CD4-positive, alpha-beta T cell treated with Interleukin-4 for 4 hours (primary cell): ENCODE data around the gene CYP20A1.
"Not testable (repeated sequence)": the region's sequence is repeated elsewhere in the genome, so short reads cannot be mapped to it uniquely, and the experiment has no call there.

Experiments used
- DNase-seq: peaks from one replicate; pipeline ENCODE4 v3.0.0-alpha.2; 2020

The CYP20A1 gene

GRCh38 chr2:203282101-203282500, 43.3 kb downstream of the CYP20A1 start:
- DNase-seq = no peak

- DNase-seq = no peak
Measured at GRCh38 chr2:203286532-203286931, 47.7 kb downstream of the CYP20A1 start.

GRCh38 chr2:203301667-203302066, 62.8 kb downstream of the CYP20A1 start:
- no peak for DNase-seq

- DNase-seq = not testable (repeated sequence)
Measured at GRCh38 chr2:203302586-203302985, 63.8 kb downstream of the CYP20A1 start.

GRCh38 chr2:203310688-203311436, 72.0 kb downstream of the CYP20A1 start:
- no peak for DNase-seq

- DNase-seq = no peak
Measured at GRCh38 chr2:203326356-203326755, 87.5 kb downstream of the CYP20A1 start.

- no peak for DNase-seq
Measured at GRCh38 chr2:203327582-203327900, 88.7 kb downstream of the CYP20A1 start.

GRCh38 chr2:203327901-203328759, 89.3 kb downstream of the CYP20A1 start, which contains the start of gene ABI2:
TSS of gene ABI2 (plus strand) at chr2:203328394. CDS start at chr2:203328515, 121 bp downstream.
- DNase-seq = peak; percentile 52

GRCh38 chr2:203328760-203329540, 90.1 kb downstream of the CYP20A1 start:
- DNase-seq = peak; percentile 11

GRCh38 chr2:203330434-203330833, 91.6 kb downstream of the CYP20A1 start:
- no peak for DNase-seq

GRCh38 chr2:203338322-203338721, 99.5 kb downstream of the CYP20A1 start:
- no peak for DNase-seq

GRCh38 chr2:203340791-203341487, 102.1 kb downstream of the CYP20A1 start:
- no peak for DNase-seq

- no peak for DNase-seq
Measured at GRCh38 chr2:203341741-203342310, 103.0 kb downstream of the CYP20A1 start.

GRCh38 chr2:203342374-203342773, 103.6 kb downstream of the CYP20A1 start:
- not testable (repeated sequence) for DNase-seq

GRCh38 chr2:203344667-203345066, 105.8 kb downstream of the CYP20A1 start:
- no peak for DNase-seq

- DNase-seq = no peak
Measured at GRCh38 chr2:203346612-203347011, 107.8 kb downstream of the CYP20A1 start.

- no peak for DNase-seq
Measured at GRCh38 chr2:203347375-203347774, 108.6 kb downstream of the CYP20A1 start.

GRCh38 chr2:203352604-203353255, 113.9 kb downstream of the CYP20A1 start:
- DNase-seq = no peak

- DNase-seq = no peak
Measured at GRCh38 chr2:203354966-203355365, 116.1 kb downstream of the CYP20A1 start.
